Daoy (cell line): ENCODE measurements around the gene AMOTL1. TPM values are rescaled to one million over a fixed set of nuclear protein-coding genes. Genes with fewer than 3 reads are reported as not detected.
A peak's percentile ranks its signal among the peaks of the same experiment; 100 is the strongest.
"Not testable (repeated sequence)": the region's sequence is repeated elsewhere in the genome, so short reads cannot be mapped to it uniquely, and the experiment has no call there.

Source experiments
- DNase-seq: peaks from one replicate; pipeline ENCODE4 v3.0.0-alpha.2; 2015; ENCODE audit warnings: low read depth
- total RNA-seq: library from RNA; depleted of rRNA; stranded (reverse); fragments of >200 nt; shearing (Covaris generic); gene quantifications from 2 replicates; pipeline ENCODE4 v1.2.3, GENCODE V29; 2014

The AMOTL1 gene
- total RNA-seq, 1 experiment from 2014 or later, result 16.2 TPM

DNA sequence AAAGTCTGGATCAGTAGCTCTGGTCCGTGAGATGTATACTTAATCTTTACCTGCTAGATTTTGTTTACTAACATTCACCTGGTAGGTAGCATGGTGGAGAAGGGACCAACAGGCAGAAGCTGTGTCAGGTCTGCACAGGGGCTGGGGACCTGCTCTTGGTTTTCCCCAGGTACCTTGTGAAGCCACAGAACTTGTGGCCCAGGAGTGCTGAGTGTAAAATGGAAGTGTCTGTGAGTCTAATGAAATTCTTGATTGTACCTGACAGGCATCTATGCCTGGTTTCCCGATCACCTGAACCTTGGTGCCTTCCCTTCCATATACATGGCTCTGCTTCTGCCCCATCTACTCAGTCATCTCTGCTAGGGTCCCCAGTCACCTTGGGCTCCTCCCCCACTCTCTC is 110.8 kb downstream of the AMOTL1 start:
- DNase-seq, result no peak

DNA sequence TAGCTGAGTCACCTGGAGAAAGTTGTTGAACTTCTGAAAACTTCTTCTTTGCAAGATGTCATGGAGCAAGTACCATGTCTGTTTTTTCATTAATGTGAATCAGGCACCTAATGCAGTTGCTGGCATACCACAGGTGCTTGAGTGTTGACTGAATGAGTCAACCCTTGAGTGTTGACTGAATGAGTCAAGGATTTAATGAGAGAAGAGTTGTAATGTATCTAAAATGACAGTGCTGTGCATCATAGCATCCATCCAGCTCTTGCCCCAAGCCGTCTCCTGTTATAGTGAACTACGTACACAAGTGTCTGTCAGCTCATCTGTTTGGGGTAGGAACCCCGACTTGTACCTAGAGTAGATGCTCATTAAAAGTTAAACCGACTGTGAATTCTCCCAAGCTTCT is 112.1 kb downstream of the AMOTL1 start:
- DNase-seq, result peak; percentile 70

DNA sequence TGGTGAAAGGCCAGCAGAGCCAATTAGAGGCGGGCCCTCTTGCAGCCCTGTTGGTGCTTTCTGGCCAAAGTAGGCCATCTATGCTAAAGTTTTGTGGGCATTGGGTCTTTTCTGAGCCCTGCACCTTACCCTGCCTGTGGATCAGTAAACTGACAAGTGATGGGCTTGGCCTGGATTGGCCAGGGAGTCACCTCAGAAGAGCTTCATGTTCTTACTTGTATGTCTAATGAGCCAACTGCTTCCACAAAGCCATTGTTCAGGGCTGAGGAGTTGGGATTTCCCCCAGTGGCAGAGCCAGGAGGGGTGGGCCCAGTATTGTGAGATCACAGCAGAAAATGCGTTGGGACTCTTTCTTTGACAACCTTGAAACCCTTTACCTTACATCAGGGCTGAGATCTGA is 114.8 kb downstream of the AMOTL1 start:
- no peak for DNase-seq

DNA sequence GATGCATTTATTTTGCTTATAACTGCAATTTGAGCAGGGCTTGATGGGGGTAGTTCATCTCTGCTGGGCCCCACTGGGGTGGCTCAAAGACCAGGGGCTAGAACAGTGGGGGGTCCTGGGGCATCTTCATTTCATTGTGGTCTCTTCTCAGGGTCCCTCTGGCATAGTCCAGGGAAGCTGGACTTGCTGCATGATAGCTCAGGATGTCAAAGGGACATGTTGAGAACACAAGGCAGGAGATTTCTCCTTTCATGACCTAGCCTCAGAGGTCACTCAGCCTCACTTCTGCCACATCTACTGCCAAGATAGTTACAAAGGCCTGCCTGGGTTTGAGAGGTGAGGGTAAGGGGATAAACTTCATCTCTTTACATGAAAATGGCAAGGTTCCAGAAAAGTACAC is 115.7 kb downstream of the AMOTL1 start:
- no peak for DNase-seq

DNA sequence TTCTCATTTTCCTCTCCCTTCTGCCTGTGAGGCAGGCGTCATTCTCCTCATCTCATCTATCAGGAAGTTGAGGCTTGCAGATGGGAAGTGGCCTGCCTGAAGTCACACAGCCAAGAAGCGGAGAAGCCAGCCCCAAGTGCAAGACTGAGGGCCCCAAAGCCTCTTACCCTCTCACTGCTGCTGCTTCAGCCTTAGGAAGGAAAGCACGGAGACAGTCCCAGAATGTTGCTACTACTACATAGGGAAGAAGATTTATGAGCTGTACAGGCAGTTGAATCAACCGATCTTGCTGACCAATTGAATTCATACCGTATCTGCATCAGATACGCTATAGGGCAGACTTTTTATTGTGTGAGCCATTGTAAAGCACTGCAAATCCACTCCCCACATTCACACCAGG is 116.2 kb downstream of the AMOTL1 start:
- no peak for DNase-seq

DNA sequence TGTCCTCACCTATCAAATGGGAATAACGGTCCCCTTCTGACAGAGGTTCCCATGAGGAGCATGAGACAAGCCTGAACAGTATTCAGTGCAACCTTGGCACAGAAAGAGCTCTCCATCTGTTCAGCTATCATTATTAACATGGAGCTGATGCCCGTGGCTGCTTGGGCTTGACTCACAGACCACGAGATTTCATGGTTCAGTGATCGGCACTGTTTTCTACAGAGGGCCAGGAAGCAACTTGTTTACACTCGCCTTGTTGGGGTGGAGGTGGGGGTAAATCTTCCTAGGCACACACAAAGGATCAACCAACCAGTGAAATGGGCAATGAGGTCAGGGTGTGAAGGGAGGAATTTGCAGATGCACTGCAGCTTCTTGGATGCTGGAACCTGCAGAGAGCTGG is 117.0 kb downstream of the AMOTL1 start:
- peak; percentile 54 for DNase-seq

DNA sequence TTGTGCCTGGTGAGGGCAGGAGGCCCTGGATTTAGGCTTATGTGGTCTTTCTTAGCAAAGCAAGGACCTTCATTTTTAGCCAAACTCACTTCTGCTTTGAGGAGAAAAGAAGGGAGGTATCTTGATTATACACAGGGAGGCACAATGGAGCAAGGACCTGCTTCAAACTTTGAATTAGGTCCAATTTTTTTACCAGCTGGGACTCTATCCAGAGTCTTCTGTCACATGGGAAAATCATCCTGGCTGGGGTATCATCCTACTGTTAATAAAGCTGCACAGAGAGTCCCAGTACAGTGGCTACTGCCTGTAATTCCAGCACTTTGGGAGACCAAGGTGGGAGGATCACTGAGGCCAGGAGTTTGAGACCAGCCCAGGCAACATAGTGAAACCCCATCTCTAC is 117.4 kb downstream of the AMOTL1 start:
- no peak for DNase-seq

DNA sequence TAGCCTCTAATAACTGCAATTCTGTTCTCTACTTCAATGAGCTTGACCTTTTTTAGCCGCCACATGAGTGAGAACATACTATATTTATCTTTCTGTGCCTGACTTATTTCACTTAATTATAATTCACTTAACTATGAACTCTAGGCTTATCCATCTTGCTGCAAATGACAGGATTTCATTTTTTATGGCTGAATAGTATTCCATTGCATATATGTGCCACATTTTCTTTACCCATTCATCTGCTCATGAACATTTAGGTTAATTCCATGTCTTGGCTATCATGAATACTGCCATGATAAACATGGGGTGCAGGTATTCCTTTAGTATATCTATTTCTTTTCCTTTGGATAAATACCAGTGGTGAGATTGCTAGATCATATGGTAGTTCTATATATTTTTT is 120.0 kb downstream of the AMOTL1 start:
- no peak for DNase-seq

DNA sequence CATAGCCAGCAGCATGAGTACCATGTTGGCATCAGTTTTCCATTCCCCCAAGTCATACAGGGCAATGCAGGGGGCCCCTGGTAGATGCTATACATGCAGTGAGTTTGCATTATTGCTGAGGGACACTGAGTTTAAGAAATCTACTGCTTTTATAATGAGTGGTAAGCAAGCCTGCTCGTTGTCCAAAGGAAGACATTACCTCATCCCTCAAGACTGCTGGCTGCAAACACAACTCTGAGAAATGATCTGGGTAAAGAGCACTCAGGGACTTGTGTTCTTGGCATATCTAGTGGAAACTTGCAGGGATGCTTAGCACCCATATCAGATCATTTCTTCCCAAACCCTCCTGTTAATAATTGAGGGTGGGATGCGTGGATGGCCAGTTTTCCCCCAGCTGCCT is 127.3 kb downstream of the AMOTL1 start:
- peak; percentile 17 for DNase-seq

DNA sequence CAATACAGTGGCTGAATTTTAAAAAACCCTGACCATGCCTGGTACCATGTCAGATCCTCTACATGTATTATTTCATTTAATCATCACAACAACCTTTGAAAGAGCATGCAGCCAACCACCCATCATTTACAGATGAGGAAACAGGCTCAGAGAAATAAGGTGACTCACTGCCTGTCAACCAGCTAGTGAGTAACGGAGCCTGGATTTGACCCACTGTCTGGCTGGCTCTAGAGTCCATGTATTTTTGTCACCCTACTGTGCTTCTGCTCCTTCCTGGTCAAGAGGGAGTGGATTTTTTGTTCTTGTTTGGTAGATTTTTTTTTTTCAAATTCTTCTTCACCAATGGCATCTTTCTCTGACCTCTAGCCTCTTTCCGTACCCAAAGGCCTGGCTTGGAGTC is 127.8 kb downstream of the AMOTL1 start:
- DNase-seq, result peak; percentile 62

DNA sequence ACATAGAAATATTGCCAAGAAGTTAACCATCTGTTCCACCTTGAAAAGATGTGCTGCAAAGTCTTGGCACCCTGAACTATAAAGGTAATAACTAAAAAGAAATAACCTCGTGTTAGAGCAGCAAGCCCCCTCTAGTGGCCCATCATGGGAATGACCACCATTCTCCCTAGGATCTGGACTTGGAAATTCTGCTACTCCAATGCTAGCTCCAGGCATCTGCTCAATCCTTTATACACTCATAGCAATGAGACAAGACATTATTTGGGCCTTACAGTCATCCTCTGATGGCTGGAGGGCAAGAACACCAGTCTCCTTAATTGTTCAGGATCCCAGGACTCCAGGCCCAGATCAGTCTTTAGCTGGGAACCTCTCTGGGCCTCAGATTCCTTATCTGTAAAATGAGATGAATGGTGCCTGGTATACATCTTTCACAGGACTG is 129.2 kb downstream of the AMOTL1 start:
- peak; percentile 28 for DNase-seq

DNA sequence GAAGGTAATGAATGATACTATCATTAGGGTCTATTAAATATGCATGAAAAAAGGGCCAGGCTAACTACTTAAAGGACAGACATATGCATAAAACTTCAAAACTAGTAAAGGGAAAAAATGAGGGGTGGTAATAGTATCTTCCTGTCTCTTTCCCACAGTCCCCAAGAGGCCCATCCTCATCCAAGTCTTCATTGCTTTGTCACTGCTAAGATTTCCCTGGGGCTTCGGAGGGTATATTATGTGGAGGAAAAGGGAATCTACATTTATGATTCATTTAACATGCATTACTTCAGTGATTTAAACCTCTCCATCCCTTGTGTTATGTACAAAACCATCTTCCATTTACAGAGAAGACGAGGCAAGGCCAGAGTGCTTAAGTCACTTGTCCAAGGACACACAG is 139.1 kb downstream of the AMOTL1 start:
- DNase-seq, result no peak

DNA sequence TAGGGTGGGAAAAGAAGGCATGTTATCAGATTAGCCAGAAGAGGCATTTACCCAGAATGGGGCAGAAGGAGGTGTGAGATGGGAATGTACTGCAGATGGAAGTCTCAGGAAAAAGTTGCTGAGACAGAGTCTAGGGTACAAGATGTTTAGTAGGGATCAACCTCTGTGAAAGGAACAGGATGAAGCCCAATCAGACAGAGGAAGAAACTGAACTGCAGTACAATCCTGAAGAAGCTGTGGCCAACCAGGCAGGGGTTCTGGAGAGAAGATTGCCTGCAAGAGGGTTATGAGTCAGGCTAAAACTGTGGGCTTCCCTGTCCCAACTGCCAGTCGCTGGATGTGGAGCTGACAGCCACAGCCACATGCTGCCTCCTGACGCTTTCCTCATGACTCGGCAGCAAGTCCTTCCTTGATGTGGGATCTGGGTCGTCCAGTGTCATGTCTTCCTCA is 141.2 kb downstream of the AMOTL1 start:
- DNase-seq, result no peak

DNA sequence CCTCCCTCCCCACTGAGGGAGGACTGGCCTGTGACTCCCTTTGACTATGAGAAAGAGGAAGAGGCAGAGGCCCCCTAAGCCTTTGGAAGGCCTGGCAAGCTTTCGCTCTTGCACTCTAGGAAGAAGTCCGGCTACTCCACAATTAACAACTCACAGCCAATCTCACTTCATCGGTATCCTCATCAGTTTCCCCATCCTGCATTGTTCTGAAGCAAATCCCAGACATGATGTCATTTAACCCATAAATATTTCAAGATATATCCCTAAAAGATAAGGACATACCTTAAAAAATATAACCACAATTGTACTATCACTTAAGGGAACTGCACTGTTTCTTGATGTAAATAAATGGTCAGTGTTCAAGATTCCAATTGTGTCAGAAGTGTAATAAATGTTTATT is 142.1 kb downstream of the AMOTL1 start:
- no peak for DNase-seq

DNA sequence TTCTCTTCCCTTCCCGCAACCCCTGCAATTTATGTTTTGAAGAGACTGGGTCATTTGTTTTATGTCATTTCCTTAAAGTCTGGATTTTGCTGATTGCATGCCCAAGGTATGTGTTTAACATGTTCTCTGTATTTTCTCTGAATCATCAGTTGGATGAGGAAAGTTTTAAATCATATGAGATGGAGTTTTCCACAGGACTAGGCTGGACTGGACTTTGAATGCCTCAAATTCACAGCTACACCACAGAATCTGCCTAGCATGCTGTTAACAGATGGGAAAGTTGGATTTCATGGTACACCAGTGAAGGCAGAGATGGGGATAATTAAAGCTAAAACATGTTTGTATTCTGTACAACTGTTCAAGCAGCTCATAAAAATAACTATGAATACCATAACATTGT is 142.6 kb downstream of the AMOTL1 start:
- no peak for DNase-seq

DNA sequence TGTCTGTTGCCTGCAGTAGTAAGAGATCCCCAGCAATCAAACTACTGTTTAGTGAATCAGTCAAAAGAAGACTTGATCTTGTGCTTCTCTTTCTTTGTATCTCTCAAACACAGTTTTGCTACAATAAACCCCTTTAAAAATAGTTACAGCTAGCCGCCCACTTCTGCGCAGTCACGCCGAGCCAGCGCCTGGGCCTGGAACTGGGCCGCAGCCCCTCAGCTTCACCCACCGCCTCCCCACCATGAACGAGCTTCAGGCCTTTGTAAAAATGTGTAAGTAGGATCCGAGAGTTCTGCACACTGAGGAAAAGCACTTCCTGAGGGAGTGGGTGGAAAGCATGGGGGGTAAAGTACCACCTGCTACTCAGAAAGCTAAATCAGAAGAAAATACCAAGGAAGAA is 144.7 kb downstream of the AMOTL1 start:
- no peak for DNase-seq

DNA sequence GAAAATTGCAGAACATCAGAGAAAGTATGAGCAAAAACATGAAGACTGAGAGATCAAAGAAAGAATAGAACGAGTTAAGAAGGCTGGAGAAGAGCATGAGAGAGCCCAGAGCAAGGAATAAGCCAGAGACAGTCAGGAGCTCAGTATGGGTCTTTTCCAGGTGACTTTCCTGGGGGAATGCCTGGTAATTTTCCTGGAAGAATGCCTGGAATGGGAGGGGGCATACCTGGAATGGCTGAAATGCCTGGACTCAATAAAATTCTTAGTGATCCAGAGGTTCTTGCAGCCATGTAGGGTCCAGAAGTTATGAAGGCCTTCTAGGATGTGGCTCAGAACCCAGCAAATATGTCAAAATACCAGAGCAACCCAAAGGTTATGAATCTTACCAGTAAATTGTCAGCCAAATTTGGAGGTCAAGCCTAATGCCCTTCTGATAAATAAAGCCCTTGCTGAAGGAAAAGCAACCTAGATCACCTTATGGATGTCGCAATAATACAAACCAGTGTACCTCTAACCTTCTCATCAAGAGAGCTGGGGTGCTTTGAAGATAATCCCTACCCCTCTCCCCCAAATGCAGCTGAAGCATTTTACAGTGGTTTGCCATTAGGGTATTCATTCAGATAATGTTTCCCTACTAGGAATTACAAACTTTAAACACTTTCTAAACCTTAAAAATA is 145.7 kb downstream of the AMOTL1 start:
- DNase-seq, result not testable (repeated sequence)

DNA sequence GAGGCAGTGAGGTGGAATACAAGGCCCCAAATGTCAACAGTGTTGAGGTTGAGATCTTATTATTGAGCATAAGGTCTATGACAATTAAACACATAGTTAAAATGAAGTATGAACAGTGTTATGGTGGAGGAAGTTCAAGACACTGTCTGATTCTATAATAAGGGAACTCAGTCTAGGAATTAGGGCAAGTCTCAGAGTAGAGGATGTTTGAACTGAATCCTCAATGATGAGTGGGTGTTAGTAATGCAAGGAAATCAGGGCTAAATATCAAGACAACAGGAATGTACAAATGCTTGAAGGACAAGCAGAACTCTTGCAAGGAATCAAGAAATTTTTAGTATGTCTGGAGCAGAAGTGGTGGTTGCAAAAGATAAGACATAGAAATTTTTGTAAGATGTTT is 152.2 kb downstream of the AMOTL1 start:
- no peak for DNase-seq

DNA sequence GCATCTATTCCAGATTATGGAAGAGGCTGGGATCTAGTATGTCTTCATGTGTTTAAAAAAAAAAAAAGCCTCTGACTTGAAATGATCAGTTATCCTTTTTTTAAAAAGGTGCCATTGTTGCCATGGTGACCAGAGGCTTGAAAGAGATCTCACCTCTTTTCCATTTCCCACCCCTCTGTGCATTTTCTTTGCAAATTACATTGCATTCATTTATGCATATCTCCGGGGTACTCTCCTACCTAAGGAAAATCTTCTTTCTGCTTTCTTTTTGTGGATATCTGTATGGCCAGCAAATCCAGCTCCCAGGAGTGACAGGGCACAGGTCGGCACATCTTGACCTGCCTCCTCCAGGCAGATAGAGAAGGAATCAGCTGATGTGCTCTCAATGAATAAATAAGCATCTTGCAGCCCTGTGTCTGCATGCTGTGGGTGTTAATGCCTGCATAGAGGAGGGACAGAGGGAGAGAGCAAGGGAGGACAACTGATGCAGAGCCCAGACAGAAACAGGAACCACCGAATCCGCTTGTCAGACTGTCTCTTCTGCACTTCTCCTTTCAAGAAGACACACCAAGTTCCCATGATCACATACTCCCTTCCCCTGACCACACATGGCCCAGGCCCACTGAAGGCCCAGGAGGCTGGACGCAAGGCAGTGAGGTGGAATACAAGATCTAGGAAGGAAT is 154.3 kb downstream of the AMOTL1 start:
- no peak for DNase-seq

DNA sequence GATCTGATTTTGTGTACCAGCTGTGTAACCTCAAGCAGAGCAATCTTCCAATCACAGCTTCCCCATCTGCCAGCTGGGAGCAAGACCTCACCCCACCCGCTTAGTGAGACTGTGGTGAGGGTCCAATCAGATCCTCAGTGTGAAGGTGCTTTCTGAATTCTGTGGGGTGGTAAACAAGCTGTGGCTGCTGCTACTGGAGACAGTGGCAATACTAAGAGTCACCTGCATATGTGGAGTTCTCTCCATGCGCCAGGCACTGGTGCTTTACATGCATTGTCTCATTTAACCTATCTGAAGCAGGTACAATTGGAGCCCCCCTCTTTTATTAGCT is 154.8 kb downstream of the AMOTL1 start:
- DNase-seq, result no peak

DNA sequence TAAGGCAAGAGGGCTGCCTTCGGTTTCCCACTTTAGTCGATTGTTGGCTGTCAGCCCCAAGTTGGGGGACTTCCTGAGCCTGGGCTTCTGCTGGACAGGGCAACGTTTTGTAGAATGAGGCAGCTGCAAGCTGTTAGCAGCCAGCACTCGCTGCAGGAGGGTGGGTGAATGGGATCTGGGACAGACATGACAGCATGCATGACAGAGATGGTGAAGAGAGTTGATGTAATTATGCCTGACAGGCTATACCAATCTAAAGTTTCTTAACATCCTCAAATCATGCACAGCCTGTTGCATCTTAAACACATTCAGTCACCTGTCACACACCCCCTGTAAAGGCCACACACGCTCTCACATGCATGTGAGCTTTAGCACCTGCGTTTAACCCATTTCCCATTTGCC is 156.0 kb downstream of the AMOTL1 start:
- no peak for DNase-seq

DNA sequence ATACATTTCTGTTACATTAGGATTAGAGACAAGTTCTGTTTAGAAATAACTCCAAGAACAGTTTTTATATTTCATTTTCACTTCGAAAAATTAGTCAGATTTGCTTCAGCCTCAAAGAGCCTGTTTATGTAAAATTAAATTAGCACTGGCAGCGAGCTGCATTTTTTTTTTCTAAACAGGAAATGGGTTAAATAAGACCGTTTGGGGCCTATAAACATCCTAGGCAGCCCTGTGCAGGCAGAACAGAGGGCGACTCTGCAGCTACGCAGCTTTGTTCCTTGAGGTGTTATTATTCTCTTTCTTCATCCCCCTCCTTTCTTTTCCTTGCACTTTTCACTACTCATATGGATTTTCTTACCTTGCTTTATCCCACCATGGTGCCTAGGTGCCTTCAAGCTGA is 156.5 kb downstream of the AMOTL1 start:
- DNase-seq, result no peak

DNA sequence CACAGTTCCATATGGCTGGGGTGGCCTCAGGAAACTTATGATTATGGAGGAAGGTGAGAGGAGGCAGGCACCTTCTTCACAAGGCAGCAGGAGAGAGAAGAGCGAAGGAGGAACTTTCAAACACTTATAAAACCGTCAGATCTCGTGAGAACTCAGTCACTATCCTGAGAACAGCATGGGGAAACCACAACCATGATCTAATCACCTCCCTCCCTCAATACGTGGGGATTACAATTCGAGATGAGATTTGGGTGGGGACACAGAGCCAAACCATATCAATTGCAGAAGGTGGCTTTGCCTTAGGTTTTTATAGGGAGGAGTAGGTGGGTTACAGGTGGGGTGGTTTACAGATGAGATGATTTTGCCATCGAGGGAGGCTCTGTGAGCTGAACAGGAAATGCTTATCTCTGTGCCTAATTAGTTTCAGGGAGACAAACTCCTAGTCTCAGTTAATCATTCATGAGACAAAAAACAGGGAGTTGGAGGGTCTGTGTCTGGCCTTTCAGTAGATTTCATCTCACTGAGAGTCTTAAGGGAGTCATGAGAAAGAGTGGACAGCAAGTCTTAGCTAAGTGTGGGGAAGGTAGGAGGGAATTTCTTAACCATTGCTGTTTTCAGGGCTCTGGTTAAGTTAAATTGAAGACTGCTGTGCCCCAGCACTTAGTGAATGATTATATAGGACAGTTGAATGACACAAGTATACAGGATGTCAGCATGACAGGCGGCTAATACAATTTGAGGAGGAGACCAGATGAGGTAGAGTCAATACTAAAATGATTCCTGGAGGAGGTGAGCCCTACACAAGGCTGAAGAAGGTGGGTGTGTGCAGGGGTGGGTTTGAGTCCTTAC is 157.5 kb downstream of the AMOTL1 start:
- DNase-seq, result no peak
